Measurements from ENCODE around the gene DNMT3L.
A peak's percentile ranks its signal among the peaks of the same experiment; 100 is the strongest.
"Not testable (repeated sequence)": the region's sequence is repeated elsewhere in the genome, so short reads cannot be mapped to it uniquely, and the experiment has no call there.

The DNMT3L gene

GRCh38 chr21:44261675-44262295, at the start of gene DNMT3L:
Gene DNMT3L (minus strand): TSS chr21:44261897. CDS start chr21:44261259, 638 bp downstream.
- DNase-seq = no peak

GRCh38 chr21:44310628-44311507, 49.2 kb upstream of the DNMT3L start:
- no peak for DNase-seq

GRCh38 chr21:44306936-44307704, 45.4 kb upstream of the DNMT3L start:
- DNase-seq = no peak

GRCh38 chr21:44305691-44306090, 44.0 kb upstream of the DNMT3L start:
- no peak for DNase-seq

- no peak for DNase-seq
Observed at GRCh38 chr21:44304877-44305293, 43.2 kb upstream of the DNMT3L start.

GRCh38 chr21:44304011-44304616, 42.4 kb upstream of the DNMT3L start:
- DNase-seq = no peak

GRCh38 chr21:44303490-44303981, 41.8 kb upstream of the DNMT3L start:
- DNase-seq = no peak

- not testable (repeated sequence) for DNase-seq
Observed at GRCh38 chr21:44302573-44303401, 41.1 kb upstream of the DNMT3L start.

GRCh38 chr21:44301961-44302406, 40.3 kb upstream of the DNMT3L start:
- DNase-seq = peak; percentile 66

GRCh38 chr21:44301141-44301540, 39.4 kb upstream of the DNMT3L start:
- DNase-seq = no peak

- peak; percentile 79 for DNase-seq
Observed at GRCh38 chr21:44300262-44300959, 38.7 kb upstream of the DNMT3L start.

- peak; percentile 79 for DNase-seq
Observed at GRCh38 chr21:44299458-44300261, 38.0 kb upstream of the DNMT3L start, which contains the start of gene PFKL. Gene PFKL (plus strand): TSS chr21:44300053. CDS start chr21:44300106, 53 bp downstream.

GRCh38 chr21:44299085-44299457, 37.4 kb upstream of the DNMT3L start:
- DNase-seq = no peak

- no peak for DNase-seq
Observed at GRCh38 chr21:44298301-44298700, 36.6 kb upstream of the DNMT3L start.

GRCh38 chr21:44297525-44298290, 36.0 kb upstream of the DNMT3L start:
- DNase-seq = peak; percentile 92

- no peak for DNase-seq
Observed at GRCh38 chr21:44296916-44297315, 35.2 kb upstream of the DNMT3L start.

GRCh38 chr21:44296103-44296519, 34.4 kb upstream of the DNMT3L start:
- no peak for DNase-seq

GRCh38 chr21:44295646-44296045, 33.9 kb upstream of the DNMT3L start:
- no peak for DNase-seq

GRCh38 chr21:44295163-44295573, 33.5 kb upstream of the DNMT3L start:
- peak; percentile 62 for DNase-seq
